Thyroid gland (tissue), 4 donors: Measurements from ENCODE around the gene SHISA9. TPM values are rescaled to one million over a fixed set of nuclear protein-coding genes. Genes with fewer than 3 reads are reported as not detected.

Experiments used
- DNase-seq, 2 donors: peaks; one replicate each; pipeline ENCODE4 v3.0.0-alpha.2; 2019
- H3K27ac ChIP-seq, 3 donors: fragments of 200-600 bp; sonication (generic); 1 replicate in 2 of 3; 2 replicates in 1 of 3; pipeline ENCODE4 v1.5.1; 2016 to 2019; ENCODE audit warnings: mild to moderate bottlenecking in 1 of 3, moderate library complexity in 1 of 3
- H3K27me3 ChIP-seq: fragments of 200-600 bp; sonication (generic); one replicate; pipeline ENCODE4 v1.5.1; 2019
- H3K36me3 ChIP-seq, 2 donors: fragments of 200-600 bp; sonication (generic); one replicate each; pipeline ENCODE4 v1.5.1; 2016 to 2019
- H3K4me1 ChIP-seq, 2 donors: fragments of 200-600 bp; sonication (generic); one replicate each; pipeline ENCODE4 v1.5.1; 2017 to 2019
- H3K4me3 ChIP-seq, 3 donors: fragments of 200-600 bp; sonication (generic); replicated peaks in 1 of 3; 1 replicate in 2 of 3; 2 replicates in 1 of 3; pipeline ENCODE4 v1.5.1; 2016; ENCODE audit warnings: mild to moderate bottlenecking in 1 of 3
- H3K9me3 ChIP-seq: fragments of 200-600 bp; sonication (generic); one replicate; pipeline ENCODE4 v1.5.1; 2017
- CTCF ChIP-seq, 6 experiments: fragments of 200-600 bp in 3 of 6; fragments of 450-650 bp in 3 of 6; sonication (generic) in 3 of 6; IDR thresholded peaks; one replicate each; pipeline ENCODE4 v1.5.1; 2016 to 2019; ENCODE audit warnings: antibody characterized with exemption in 6 of 6, mild to moderate bottlenecking in 2 of 6, inconsistent platforms in 1 of 6, moderate library complexity in 1 of 6
- POLR2A ChIP-seq, 2 donors: fragments of 450-650 bp; IDR thresholded peaks; one replicate each; pipeline ENCODE4 v1.6.1; 2017; ENCODE audit warnings: antibody characterized with exemption in 2 of 2, mild to moderate bottlenecking in 2 of 2, moderate library complexity in 1 of 2
- WGBS, 2 donors: methylation state at CpG; one replicate each; pipeline ENCODE4 v1.1.5; 2017; 5-methylcytosine and 5-hydroxymethylcytosine counted together
- intact Hi-C: fragments of 100-400 bp; cut with DNase I; formaldehyde crosslinking; loops from one replicate; pipeline ENCODE4 v1.15.1; 2023
- total RNA-seq, 4 donors: library from RNA; depleted of rRNA; stranded (reverse); fragments of >200 nt; gene quantifications; one replicate each; pipeline ENCODE4 v1.2.3, GENCODE V29; 2016

The SHISA9 gene
- total RNA-seq, 4 donors from 2014 or later, result 0.11 to 0.34 (median 0.28) TPM

- no peak overlapping the region for H3K27ac ChIP-seq
- DNase-seq, result no peak
- no peaks in the 10 kb centered on the region for H3K4me1 ChIP-seq
- H3K9me3 ChIP-seq, result no peaks in the 10 kb centered on the region
- H3K4me3 ChIP-seq, result no peak overlapping the region
- intact Hi-C loops, result no loop called here
- H3K36me3 ChIP-seq, result no peaks in the 10 kb centered on the region
- no peak for TF ChIP-seq POLR2A (IDR thresholded peaks at IDR 0.05)
- no peak for TF ChIP-seq CTCF (IDR thresholded peaks at IDR 0.05)
- WGBS, 2 donors, result 68% methylated on average over 5 of the region's 5 CpGs
- no peaks in the 10 kb centered on the region for H3K27me3 ChIP-seq
Observed at GRCh38 chr16:13269905-13270528, 368.6 kb downstream of the SHISA9 start.

GRCh38 chr16:13270602-13271001 lies 369.2 kb downstream of the SHISA9 start:
- TF ChIP-seq POLR2A (IDR thresholded peaks at IDR 0.05) (no peak), CTCF (IDR thresholded peaks at IDR 0.05) (no peak)
- Histone ChIP-seq H3K27me3 (no peaks in the 10 kb centered on the region), H3K4me3 (no peak overlapping the region), H3K27ac (no peak overlapping the region), H3K36me3 (no peaks in the 10 kb centered on the region), H3K9me3 (no peaks in the 10 kb centered on the region), H3K4me1 (no peaks in the 10 kb centered on the region)
- WGBS, 2 donors, result 73 to 86% methylated on average over 1 of the region's 1 CpG
- DNase-seq, result no peak
- intact Hi-C loops, result no loop called here

- H3K27me3 ChIP-seq, result no peaks in the 10 kb centered on the region
- H3K4me1 ChIP-seq, result no peaks in the 10 kb centered on the region
- DNase-seq, result no peak
- H3K9me3 ChIP-seq, result no peaks in the 10 kb centered on the region
- H3K4me3 ChIP-seq, result no peak overlapping the region
- H3K27ac ChIP-seq, result no peak overlapping the region
- H3K36me3 ChIP-seq, result no peaks in the 10 kb centered on the region
- TF ChIP-seq POLR2A (IDR thresholded peaks at IDR 0.05), result no peak
- TF ChIP-seq CTCF (IDR thresholded peaks at IDR 0.05), result no peak
- intact Hi-C loops, result no loop called here
Observed at GRCh38 chr16:13289515-13289914, 388.1 kb downstream of the SHISA9 start.

Other genes with a start within 250 kb of the SHISA9 start
- gene CPPED1, start 97.7 kb upstream of the SHISA9 start, total RNA-seq, result 10 to 100 TPM in 3 of 4 donors, 1 to 10 TPM in 1; 8.5 to 17.8 (median 16.8) TPM